Panc1 (cell line): ENCODE measurements around the gene RCOR1. TPM values are rescaled to one million over a fixed set of nuclear protein-coding genes. Genes with fewer than 3 reads are reported as not detected.

Source experiments
- ATAC-seq: fragments of 200-7000 bp; cut with Tn5 transposase; 2 replicates; pipeline ENCODE4 v1.9.1; 2020; ENCODE audit warnings: mild to moderate bottlenecking, moderate library complexity
- BruUV-seq: library from RNA; stranded (reverse); fragments of 400-500 nt; replicated peaks from 2 replicates; lab custom pipeline; 2021; lab: Mats Ljungman, UMichigan
- CTCF ChIA-PET: fragments of 300-600 bp; sonication (Branson Sonifier 250); formaldehyde crosslinking; loops from one replicate; lab custom pipeline; 2022; ENCODE audit warnings: antibody characterized with exemption; lab: Charles Lee
- POLR2A ChIA-PET: fragments of 300-600 bp; sonication (Branson Sonifier 250); formaldehyde crosslinking; loops from one replicate; lab custom pipeline; 2022; ENCODE audit warnings: antibody characterized with exemption; lab: Charles Lee
- DNase-seq: peaks from one replicate; pipeline ENCODE4 v3.0.0-alpha.2; 2010; ENCODE audit warnings: low read depth, low spot score
- H3K27ac ChIP-seq: 2 replicates; pipeline ENCODE4 v1.5.1; 2011; ENCODE audit warnings: mild to moderate bottlenecking, low read length, inconsistent platforms
- H3K27me3 ChIP-seq: fragments of 200-500 bp; sonication (Bioruptor generic); 2 replicates; pipeline ENCODE4 v1.6.0; 2014; ENCODE audit warnings: low read length, inconsistent platforms; ENCODE audit not compliant: control insufficient read depth, insufficient read depth
- H3K36me3 ChIP-seq: fragments of 200-500 bp; sonication (Bioruptor generic); 2 replicates; pipeline ENCODE4 v1.5.1; 2014; ENCODE audit warnings: inconsistent platforms, mild to moderate bottlenecking, low read length, moderate library complexity; ENCODE audit not compliant: control insufficient read depth, insufficient read depth
- H3K4me1 ChIP-seq: 2 replicates; pipeline ENCODE4 v1.5.1; 2011; ENCODE audit warnings: inconsistent platforms, mild to moderate bottlenecking, low read length, moderate library complexity; ENCODE audit not compliant: control insufficient read depth, insufficient read depth
- H3K4me3 ChIP-seq, 2 experiments: 2 replicates each; pipeline ENCODE4 v1.5.1; 2011 to 2012; ENCODE audit warnings: low read depth in 2 of 2, low read length in 2 of 2, mild to moderate bottlenecking in 2 of 2, inconsistent platforms in 1 of 2, moderate library complexity in 1 of 2
- H3K9me3 ChIP-seq: fragments of 200-500 bp; sonication (Bioruptor generic); 2 replicates; pipeline ENCODE4 v1.5.1; 2014; ENCODE audit warnings: low read depth, mild to moderate bottlenecking, inconsistent platforms, low read length, moderate library complexity; ENCODE audit not compliant: control insufficient read depth, insufficient read depth
- SIN3A ChIP-seq: IDR thresholded peaks from 2 replicates; pipeline ENCODE4 v1.6.1; 2012; ENCODE audit warnings: low read depth, mild to moderate bottlenecking, low read length, moderate library complexity, borderline replicate concordance; ENCODE audit not compliant: insufficient read depth
- TCF7L2 ChIP-seq: IDR thresholded peaks from 2 replicates; pipeline ENCODE4 v1.6.1; 2011; ENCODE audit warnings: mild to moderate bottlenecking, low read depth, low read length, inconsistent platforms
- in situ Hi-C: cut with HindIII; loops from 2 replicates; pipeline ENCODE4 v1.10.0; 2016; ENCODE audit warnings: low sequenced_read_pairs, low pct_unique_long_range_greater_than_20kb
- intact Hi-C: fragments of 100-400 bp; cut with micrococcal nuclease; formaldehyde crosslinking; loops from one replicate; pipeline ENCODE4 v1.10.0; 2022; ENCODE audit not compliant: unreplicated experiment
- total RNA-seq: library from RNA; stranded (reverse); gene quantifications from one replicate; pipeline ENCODE4 v1.2.1, GENCODE V29; 2021; ENCODE audit not compliant: unreplicated experiment
- TF ChIP-seq, protein P1 (sequence below): fragments of 450-650 bp; IDR thresholded peaks from 2 replicates; pipeline ENCODE4 v1.5.1; 2017; ENCODE audit warnings: mild to moderate bottlenecking
- TF ChIP-seq, protein P2 (sequence below), 2 experiments: IDR thresholded peaks; 2 replicates each; pipeline ENCODE4 v1.6.1; 2011 to 2012; ENCODE audit warnings: low read depth in 2 of 2, control low read depth in 1 of 2, low read length in 1 of 2, mild to moderate bottlenecking in 1 of 2, moderate library complexity in 1 of 2; ENCODE audit not compliant: insufficient read depth in 1 of 2

The RCOR1 gene
- total RNA-seq, 1 experiment from 2014 or later = 27.1 TPM

DNA sequence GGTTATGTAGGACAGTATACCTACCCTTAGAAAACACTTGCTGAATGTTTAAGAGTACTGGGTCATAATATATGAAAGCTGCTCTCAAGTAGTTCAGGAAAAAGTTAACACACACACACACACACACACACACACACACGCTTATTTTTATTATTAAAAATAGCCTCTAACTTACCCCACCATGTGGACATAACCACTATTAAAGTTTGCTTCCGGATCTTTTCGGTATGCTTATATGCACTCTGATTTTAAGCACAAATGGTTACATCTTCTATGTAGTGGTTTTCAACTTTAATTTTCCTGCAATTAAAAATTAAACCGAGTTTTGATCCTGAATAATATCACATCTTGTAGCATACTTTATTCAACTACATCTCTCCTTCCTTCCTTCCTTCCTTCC, 99.9 kb downstream of the RCOR1 start:
- BruUV-seq = no TSS peak
- Histone ChIP-seq H3K36me3 (no peaks in the 10 kb centered on the region), H3K9me3 (no peaks in the 10 kb centered on the region), H3K4me1 (peaks cover 28% of the 10 kb centered on the region), H3K27ac (no peak overlapping the region), H3K27me3 (no peaks in the 10 kb centered on the region), H3K4me3 (no peak overlapping the region)
- in situ Hi-C loops = no loop called here
- intact Hi-C loops = no loop called here
- ChIA-PET POLR2A (no interaction called here), CTCF (interaction anchor here (0.5 to 0.7 kb wide), 2 partner anchors 107 to 867 kb away, joined by 4 to 9 read pairs; no protein-coding TSS in a partner anchor)
- TF ChIP-seq, protein P1, sequence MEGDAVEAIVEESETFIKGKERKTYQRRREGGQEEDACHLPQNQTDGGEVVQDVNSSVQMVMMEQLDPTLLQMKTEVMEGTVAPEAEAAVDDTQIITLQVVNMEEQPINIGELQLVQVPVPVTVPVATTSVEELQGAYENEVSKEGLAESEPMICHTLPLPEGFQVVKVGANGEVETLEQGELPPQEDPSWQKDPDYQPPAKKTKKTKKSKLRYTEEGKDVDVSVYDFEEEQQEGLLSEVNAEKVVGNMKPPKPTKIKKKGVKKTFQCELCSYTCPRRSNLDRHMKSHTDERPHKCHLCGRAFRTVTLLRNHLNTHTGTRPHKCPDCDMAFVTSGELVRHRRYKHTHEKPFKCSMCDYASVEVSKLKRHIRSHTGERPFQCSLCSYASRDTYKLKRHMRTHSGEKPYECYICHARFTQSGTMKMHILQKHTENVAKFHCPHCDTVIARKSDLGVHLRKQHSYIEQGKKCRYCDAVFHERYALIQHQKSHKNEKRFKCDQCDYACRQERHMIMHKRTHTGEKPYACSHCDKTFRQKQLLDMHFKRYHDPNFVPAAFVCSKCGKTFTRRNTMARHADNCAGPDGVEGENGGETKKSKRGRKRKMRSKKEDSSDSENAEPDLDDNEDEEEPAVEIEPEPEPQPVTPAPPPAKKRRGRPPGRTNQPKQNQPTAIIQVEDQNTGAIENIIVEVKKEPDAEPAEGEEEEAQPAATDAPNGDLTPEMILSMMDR = no peak
- TF ChIP-seq SIN3A (no peak), TCF7L2 (no peak)
- TF ChIP-seq, protein P2, sequence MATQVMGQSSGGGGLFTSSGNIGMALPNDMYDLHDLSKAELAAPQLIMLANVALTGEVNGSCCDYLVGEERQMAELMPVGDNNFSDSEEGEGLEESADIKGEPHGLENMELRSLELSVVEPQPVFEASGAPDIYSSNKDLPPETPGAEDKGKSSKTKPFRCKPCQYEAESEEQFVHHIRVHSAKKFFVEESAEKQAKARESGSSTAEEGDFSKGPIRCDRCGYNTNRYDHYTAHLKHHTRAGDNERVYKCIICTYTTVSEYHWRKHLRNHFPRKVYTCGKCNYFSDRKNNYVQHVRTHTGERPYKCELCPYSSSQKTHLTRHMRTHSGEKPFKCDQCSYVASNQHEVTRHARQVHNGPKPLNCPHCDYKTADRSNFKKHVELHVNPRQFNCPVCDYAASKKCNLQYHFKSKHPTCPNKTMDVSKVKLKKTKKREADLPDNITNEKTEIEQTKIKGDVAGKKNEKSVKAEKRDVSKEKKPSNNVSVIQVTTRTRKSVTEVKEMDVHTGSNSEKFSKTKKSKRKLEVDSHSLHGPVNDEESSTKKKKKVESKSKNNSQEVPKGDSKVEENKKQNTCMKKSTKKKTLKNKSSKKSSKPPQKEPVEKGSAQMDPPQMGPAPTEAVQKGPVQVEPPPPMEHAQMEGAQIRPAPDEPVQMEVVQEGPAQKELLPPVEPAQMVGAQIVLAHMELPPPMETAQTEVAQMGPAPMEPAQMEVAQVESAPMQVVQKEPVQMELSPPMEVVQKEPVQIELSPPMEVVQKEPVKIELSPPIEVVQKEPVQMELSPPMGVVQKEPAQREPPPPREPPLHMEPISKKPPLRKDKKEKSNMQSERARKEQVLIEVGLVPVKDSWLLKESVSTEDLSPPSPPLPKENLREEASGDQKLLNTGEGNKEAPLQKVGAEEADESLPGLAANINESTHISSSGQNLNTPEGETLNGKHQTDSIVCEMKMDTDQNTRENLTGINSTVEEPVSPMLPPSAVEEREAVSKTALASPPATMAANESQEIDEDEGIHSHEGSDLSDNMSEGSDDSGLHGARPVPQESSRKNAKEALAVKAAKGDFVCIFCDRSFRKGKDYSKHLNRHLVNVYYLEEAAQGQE (IDR thresholded peaks at IDR 0.05; ENCODE audit: insufficient read depth in 1 of 2, low read depth in 2 of 2, low read length in 1 of 2) = no peak
- DNase-seq = no peak
- ATAC-seq = no peak

DNA sequence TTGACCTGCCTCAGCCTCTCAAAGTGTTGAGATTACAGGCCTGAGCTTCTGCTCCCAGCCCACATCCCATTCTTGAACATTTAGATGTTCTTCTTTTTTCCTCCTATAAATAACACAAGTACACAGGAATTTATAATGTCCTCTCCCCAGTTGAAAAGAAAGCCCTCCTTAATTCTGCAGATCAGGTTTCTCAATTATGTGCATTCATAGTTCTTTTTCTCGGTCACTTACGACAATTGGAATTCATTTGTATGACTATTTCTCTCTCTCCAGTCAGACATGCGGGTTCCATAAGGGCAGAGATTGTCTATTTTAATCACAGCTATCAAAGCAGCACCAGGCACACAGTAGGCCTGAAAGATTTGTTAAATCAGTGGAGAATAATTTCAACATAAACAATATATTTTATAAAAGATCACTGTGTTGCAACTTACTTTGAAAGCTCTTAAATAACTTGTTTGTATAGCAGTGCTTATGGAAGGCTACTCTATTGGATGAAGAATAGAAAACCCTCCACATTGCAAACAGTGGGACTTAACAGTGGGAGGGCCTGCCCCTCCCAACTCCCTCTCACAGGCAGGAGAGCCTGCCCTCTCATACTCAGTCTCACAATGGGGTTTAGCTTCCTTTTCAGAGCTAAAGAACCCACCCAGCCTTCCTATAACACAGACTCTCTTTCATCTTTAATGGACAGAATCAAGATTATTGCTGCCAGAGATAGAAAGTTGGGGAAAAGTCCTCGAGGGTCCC, 100.7 kb downstream of the RCOR1 start:
- Histone ChIP-seq H3K27me3 (no peaks in the 10 kb centered on the region), H3K4me3 (no peak overlapping the region), H3K36me3 (no peaks in the 10 kb centered on the region), H3K4me1 (peaks cover 28% of the 10 kb centered on the region), H3K27ac (no peak overlapping the region), H3K9me3 (no peaks in the 10 kb centered on the region)
- POLR2A ChIA-PET = no interaction called here
- in situ Hi-C loops (no loop called here), intact Hi-C loops (no loop called here)
- no peak for TF ChIP-seq TCF7L2
- TF ChIP-seq, protein P2 (IDR thresholded peaks at IDR 0.05; ENCODE audit: insufficient read depth in 1 of 2, low read depth in 2 of 2, low read length in 1 of 2) = no peak
- TF ChIP-seq, protein P1 = no peak
- CTCF ChIA-PET = interaction anchor here (0.7 kb wide), 1 partner anchor 107 kb away, joined by 9 read pairs; no protein-coding TSS in a partner anchor
- no peak for DNase-seq
- no peak for ATAC-seq
- BruUV-seq = no TSS peak
